GM18861 (cell line): ENCODE measurements around the gene TRMT61A.

ENCODE experiments used
- ATAC-seq: cut with Tn5 transposase; IDR thresholded peaks from one replicate; pipeline ENCODE4 v1.9.1; 2021; ENCODE audit not compliant: unreplicated experiment

The TRMT61A gene

GRCh38 chr14:103533999-103534575 lies 5.1 kb downstream of the TRMT61A start:
- ATAC-seq = no peak

DNA sequence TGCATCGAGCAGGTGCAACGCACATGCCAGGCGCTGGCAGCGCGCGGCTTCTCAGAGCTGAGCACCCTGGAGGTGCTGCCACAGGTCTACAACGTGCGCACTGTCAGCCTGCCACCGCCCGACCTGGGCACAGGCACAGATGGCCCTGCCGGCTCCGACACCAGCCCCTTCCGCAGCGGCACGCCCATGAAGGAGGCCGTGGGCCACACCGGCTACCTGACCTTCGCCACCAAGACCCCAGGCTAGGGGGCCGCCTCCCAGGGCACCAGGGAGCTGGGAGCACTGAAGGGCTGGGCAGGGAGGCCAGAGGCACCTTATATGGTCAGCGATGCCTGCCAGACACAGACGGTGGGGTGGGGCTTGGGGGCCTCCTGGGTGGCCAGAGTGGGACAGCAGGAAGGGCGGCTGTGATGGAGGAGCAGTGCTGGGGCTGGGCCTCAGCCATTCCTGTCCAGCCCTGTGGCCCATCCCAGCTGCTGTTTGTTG lies 5.6 kb downstream of the TRMT61A start:
- no peak for ATAC-seq

DNA sequence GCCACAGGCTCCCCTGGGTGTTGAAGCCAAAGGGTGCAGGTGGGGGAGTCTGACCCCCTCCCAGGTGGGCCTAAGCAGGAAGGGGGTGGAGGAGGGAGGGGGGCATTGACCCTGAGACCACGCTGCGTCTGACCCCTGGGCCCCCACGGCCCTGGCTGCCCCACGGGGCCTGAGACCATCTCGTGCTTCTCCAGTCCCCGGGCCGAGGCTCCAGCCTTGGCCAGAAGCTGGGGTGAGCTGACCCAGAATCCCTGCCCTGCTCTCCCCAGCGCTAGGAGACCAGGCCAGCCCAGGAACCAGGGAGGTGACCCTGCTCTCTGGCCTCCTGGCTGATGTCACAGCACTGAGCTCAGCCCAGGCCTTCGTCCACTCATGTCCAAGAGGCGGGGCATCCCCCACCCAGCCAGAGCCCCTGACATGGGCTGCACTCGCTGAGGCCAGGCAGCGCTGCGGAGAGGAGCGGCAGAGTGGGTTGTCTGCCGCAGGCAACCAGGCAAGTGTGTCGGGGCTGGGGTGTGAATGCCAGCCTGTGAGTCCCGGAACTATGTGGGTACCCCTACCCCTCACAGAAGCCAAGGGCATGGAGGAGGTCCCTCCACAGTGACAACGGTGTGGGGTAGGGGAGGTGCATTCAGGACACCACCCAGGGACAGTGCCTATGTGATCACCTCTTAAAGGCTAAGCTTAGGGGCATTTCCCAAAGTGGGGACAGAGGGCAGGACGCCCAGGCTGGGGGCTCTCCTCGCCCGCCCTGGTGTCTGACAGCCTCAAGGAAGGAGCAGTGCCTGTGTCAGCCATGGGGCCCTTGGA lies 6.3 kb downstream of the TRMT61A start:
- ATAC-seq = no peak

GRCh38 chr14:103535891-103536565 lies 7.0 kb downstream of the TRMT61A start:
- no peak for ATAC-seq

GRCh38 chr14:103536693-103537092 lies 7.7 kb downstream of the TRMT61A start:
- no peak for ATAC-seq

DNA sequence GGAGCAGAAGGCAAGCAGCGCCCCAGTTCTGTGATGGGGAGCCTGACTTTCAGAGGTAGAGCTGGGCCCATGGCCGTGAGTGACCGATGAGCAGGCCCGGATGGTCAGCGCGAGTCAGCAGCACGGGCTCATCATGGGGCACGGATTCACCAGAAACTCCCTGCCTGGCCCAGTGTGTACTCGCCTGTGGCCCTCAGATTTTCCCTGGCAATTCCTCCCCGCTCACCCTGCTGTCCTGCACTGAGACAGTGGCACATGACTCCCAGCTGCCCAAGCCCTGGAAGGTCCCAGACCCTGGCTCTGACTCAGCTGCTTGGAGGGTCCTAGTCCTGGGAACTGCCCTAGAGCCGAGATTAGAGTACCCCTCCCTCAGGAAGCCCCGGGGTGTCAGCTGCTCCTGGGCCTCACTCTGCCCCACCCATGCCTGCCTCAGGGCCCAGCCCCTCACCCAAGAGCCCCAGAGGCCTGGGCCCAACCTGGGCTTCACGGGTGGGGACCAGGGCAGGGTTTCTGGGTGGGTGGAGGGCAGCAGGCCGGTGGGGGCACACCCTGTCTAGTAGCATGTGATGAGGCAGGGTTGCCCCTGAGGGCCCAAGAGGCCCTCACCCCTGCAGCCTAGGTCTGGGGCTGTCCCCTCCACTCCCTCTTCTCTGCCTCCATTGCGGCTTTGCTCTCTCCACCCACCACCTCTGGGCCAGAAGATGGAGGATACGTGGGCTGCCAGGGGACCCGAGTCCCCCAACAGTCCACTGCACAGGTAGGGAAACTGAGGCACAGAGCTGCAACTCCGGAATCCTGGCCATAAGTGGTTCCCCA lies 8.4 kb downstream of the TRMT61A start:
- no peak for ATAC-seq

DNA sequence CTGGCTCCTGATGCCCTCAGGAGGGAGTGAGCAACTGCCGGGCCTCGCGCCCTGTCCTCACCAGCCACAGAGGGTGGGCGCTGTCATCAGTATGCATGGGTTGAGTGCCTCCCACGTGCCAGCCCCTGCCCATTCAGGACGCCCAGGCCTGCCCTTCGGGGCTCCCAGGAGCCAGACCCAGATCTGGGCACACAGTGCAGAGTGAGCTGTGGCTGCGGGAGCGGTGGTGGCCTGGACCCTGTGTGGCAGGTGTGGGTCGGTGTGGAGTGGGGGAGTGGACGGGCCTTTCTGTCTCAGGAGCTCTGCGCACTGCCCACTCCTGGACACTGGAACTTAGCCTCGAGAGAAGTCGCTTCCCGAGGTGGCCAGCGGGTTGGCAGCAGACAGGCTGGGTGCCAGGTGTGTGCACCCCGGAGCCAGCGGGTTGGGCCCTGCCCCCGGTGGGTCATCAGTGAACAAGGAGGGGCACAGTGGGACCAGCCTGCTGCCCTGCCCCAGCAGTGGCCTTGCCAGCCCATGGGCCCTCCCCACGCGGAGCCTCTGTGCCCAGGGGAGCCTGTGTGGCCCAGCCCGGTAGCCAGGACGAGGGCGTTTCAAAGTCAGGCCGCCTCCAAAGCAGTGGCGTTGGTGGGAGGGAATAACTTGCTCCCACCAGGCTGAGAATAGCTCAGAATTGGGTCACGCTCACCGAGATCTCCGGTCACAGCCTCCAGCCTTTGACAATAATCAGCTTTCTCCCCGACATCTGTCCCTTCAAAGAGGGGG lies 9.5 kb downstream of the TRMT61A start:
- no peak for ATAC-seq

GRCh38 chr14:103539056-103539825 lies 10.2 kb downstream of the TRMT61A start:
- ATAC-seq = no peak

DNA sequence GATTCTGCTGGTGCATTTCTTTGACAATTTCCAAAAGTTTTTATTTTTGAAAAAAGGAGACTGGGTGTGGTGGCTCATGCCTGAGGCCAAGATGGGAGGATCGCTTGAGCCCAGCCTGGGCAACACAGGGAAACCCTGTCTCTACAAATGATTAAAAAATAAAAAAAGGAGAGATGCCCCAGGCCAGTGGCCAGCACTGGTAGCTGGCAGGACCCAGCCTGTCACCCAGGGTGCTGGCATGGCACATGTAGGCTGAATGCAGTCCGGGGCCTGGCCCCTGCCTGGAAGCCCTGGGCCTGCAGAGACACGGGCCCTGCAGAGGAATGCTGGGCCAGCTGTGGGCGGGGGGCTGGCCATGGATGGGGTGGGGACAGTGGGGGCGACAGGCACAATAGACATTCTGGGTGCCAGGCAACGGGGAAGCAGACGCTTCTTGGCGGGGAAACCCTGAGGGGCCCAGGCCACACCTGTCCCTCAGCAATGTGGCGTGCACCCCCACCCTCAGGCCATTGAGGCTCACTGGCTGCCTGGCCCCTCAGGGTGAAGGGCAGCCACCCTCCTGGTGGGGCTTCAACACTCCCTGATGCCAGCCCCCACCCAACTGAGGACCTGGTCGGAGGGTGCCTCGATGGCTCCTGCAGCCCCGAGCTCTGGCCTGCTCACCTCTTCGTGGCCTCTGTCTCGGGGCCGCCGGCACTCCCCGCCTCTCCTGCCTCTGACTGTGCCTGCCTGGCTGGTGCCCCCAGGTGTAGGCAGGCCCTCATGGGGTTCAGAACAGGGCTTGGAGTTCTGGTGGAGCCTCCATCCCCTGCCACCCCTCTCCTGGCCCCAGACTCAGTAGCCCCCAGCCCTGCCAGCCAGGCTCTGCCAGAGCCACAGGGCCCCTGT lies 12.1 kb downstream of the TRMT61A start:
- no peak for ATAC-seq

DNA sequence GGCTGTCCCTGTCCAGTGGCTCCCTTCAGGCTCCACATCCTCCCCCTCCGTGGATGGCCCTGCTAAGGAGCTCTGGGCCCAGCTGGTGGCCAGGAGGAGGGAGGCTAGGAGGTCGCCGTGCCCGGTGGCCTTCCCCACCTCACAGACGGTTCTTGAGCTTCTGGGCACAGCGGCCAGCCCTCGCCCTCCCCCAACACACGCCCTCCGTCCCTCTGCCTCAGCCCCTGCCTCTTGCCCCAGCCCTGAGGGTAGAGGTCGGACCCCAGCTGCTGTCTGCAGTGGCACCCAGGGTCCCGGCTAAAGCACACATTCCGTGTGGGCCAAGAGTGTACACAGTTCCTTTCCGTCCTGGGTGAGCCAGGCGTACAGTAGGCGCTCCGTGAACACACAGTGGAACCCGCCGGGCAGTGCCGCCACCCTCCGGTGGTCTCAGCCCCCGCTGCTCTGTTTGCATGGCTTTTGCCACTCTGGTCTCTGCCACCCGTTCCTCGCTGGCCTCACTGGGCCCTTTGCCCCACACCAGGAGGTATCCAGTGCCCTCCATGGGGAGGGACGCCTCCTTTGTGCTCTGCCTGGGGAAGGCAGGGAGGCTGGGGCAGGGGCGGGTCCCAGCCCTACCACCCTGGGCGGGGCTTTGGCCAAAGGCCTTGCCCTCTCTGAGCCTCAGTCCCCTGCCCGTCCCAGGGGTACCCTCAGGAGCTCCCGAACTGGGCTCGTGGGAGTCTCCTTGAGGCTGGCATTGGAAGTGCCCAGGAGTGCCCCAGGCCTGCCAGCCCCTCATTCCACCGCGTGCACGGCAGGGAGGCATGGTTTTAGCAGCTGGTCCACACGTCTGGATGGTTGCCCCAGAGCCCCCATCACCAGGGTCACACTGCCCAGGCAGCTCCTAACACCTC lies 13.0 kb downstream of the TRMT61A start:
- ATAC-seq = no peak

DNA sequence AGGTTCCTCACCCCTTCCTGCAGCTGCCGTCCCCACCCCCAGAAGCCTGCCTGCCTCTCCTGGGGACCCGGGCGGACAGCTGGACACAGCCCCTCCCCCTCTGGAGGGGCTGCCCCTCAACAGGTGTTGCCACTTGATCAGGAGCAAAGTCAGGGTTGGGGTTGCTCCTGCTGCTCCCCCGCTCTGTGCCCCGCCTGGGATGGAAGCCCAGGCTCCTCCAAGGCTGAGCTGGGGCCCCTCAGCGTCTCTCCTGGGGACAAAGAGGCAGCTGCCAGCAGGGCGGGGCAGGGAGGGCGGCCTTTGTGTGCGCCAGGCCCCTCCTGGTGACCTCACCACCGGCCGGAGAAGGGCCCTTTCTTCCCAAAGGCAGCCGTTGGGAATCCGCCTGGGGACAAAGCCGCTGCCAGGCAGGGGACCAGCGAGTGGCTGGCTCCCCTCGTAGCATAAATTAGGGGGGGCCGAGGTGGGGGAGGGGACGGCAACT lies 13.7 kb downstream of the TRMT61A start:
- no peak for ATAC-seq

GRCh38 chr14:103543140-103543539 lies 14.1 kb downstream of the TRMT61A start:
- ATAC-seq = no peak

- no peak for ATAC-seq
Observed at GRCh38 chr14:103543721-103544387, 14.9 kb downstream of the TRMT61A start.

- no peak for ATAC-seq
Observed at GRCh38 chr14:103544388-103545218, 15.6 kb downstream of the TRMT61A start.

DNA sequence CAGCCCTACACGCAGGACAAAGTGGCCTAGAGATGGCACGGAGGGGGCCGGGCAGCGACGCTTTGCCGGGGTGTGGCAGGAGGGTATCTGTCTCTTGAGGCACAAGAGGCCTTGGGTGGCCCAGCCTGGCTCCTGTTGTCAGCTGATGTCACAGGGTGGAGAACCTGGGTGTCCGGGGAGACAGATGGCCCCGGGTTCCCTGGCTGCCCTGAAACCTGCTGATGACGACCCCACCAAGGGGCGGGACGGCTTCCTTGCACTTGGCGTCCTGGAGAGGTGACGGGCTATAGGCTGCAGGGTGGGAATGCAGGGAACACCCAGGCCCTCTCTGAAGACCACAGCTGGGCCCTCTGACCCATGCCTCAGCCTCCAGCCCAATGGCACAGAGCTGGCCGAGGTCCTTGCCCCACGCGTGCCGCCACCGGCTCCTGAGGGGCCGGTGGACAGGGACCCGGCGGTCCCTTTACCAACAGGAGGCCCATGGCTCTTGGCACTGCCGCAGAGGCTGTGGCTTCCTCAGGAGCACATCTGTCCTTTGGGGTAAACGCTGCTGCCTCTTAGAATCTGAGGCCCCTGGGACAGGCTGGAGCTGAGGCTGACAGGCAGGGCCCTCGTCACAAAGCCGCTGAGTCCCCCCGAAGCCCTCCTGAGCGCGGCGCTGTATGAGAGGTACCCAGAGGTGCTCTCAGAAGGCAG lies 16.4 kb downstream of the TRMT61A start:
- ATAC-seq = no peak
